Measurements from ENCODE around the gene CSRP1. TPM values are rescaled to one million over a fixed set of nuclear protein-coding genes. Genes with fewer than 3 reads are reported as not detected.
A peak's percentile ranks its signal among the peaks of the same experiment; 100 is the strongest.

The CSRP1 gene
- total RNA-seq, 1 donor from 2014 or later: 317 TPM

DNA sequence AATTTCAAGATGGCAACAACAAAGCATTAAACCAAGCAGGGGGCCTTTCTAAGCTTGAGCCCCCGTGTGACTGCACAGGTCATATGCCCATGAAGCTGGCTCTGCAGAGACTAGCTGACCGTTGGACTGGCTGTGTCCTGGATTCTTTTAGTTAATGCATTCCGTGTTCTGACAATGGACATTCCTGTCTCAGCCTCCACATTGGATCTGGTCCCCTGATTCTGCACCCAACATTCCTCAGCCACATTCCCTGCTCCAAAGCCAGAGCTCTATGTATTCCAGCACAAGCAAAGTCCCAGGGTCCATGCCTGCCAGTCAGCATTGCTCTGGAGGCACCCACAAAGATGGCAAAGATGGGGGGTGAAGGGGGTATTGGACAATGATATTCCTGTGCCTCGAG, 26.9 kb upstream of the CSRP1 start:
- H3K4me1 Mint-ChIP-seq (ENCODE audit: low read depth, unreplicated experiment): peaks cover 62% of the 10 kb centered on the region

DNA sequence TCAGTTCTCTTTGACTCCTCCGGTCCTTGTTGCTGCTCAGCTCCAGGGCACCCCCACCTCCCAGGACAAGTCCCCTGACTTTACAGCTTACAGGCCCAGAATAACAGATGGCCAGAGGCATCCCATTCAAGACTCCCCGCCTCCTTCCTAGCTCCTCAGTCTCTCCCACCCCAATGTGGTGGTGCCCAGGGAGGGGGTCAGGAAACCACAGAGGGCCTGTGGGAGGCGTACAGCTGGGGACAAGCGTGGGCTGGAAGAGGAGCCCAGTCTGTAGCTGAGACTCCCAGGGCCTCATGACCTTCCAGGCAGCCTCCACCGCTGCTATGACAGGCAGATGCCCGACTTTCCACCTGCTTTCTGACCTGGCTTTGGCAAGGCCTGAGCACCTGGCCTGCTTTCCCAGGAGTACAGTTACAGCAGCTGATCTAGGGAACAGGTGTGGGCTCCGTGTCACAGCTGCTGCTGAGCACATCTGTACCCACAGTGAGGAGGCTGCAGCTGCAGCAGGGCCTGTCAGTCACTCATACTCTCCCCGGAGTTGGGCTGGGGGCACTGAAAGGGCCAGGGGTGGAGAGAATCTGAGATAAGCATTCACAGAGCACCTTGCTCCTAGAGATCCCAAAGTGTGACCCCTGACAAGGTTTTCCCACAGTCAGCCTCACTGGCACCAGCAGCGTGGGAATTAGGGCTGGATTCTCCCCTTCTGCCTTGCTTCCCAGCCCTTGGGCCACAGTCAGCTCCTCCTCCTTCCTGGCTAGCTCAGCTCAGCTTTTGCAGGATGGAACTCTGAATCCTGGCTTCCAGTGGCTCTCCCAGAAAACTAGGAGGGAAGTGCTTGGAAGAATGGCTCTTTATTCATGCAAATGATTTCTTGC, 24.9 kb upstream of the CSRP1 start:
- H3K9ac ChIP-seq (ENCODE audit: low read length): peak overlapping the region; percentile 29
- H3K36me3 Mint-ChIP-seq (ENCODE audit: low read depth, unreplicated experiment): no peaks in the 10 kb centered on the region
- H3K27ac ChIP-seq (ENCODE audit: low read depth, low read length): no peak overlapping the region
- H3K27me3 Mint-ChIP-seq (ENCODE audit: low read depth, unreplicated experiment): no peaks in the 10 kb centered on the region
- no peaks in the 10 kb centered on the region for H3K36me3 ChIP-seq (ENCODE audit: insufficient read depth, low read length)
- peaks cover 47% of the 10 kb centered on the region for H3K4me1 Mint-ChIP-seq (ENCODE audit: low read depth, unreplicated experiment)
- no peaks in the 10 kb centered on the region for H3K9me3 ChIP-seq (ENCODE audit: insufficient read depth, low read depth, low read length)
- TF ChIP-seq, protein P1, sequence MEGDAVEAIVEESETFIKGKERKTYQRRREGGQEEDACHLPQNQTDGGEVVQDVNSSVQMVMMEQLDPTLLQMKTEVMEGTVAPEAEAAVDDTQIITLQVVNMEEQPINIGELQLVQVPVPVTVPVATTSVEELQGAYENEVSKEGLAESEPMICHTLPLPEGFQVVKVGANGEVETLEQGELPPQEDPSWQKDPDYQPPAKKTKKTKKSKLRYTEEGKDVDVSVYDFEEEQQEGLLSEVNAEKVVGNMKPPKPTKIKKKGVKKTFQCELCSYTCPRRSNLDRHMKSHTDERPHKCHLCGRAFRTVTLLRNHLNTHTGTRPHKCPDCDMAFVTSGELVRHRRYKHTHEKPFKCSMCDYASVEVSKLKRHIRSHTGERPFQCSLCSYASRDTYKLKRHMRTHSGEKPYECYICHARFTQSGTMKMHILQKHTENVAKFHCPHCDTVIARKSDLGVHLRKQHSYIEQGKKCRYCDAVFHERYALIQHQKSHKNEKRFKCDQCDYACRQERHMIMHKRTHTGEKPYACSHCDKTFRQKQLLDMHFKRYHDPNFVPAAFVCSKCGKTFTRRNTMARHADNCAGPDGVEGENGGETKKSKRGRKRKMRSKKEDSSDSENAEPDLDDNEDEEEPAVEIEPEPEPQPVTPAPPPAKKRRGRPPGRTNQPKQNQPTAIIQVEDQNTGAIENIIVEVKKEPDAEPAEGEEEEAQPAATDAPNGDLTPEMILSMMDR (IDR thresholded peaks at IDR 0.05; ENCODE audit: insufficient read depth, low read depth, low read length): no peak
- TF ChIP-seq EZH2 (IDR thresholded peaks at IDR 0.05; ENCODE audit: insufficient read depth, low read length): no peak
- H3K27me3 ChIP-seq (ENCODE audit: insufficient read depth, low read length): no peaks in the 10 kb centered on the region
- no peaks in the 10 kb centered on the region for H3K79me2 ChIP-seq (ENCODE audit: insufficient read depth, low read length)
- no peak for FAIRE-seq
- H3K4me1 ChIP-seq (ENCODE audit: insufficient read depth, low read length): peaks cover 34% of the 10 kb centered on the region
- H3K4me2 ChIP-seq (ENCODE audit: low read length): no peak overlapping the region
- no peak overlapping the region for H3K4me3 ChIP-seq (ENCODE audit: insufficient read depth, low read depth, low read length)
- peak overlapping the region; percentile 27 for H3K4me3 Mint-ChIP-seq (ENCODE audit: unreplicated experiment)
- H4K20me1 ChIP-seq (ENCODE audit: insufficient read depth, low read length): no peaks in the 10 kb centered on the region
- peak overlapping the region; percentile 78 for H3K27ac Mint-ChIP-seq (ENCODE audit: unreplicated experiment)
- no peak overlapping the region for H2AFZ ChIP-seq (ENCODE audit: low read depth, low read length)
- DNase-seq (ENCODE audit: low read depth): no peak
- no peaks in the 10 kb centered on the region for H3K9me3 Mint-ChIP-seq (ENCODE audit: unreplicated experiment)

More for the DNA sequence above, 26.9 kb upstream of the CSRP1 start:
- Histone ChIP-seq H3K27me3 (ENCODE audit: insufficient read depth, low read length) (no peaks in the 10 kb centered on the region), H3K4me1 (ENCODE audit: insufficient read depth, low read length) (peaks cover 52% of the 10 kb centered on the region), H3K4me2 (ENCODE audit: low read length) (no peak overlapping the region), H4K20me1 (ENCODE audit: insufficient read depth, low read length) (no peaks in the 10 kb centered on the region), H3K9ac (ENCODE audit: low read length) (no peak overlapping the region), H2AFZ (ENCODE audit: low read depth, low read length) (no peak overlapping the region), H3K27ac (ENCODE audit: low read depth, low read length) (no peak overlapping the region), H3K4me3 (ENCODE audit: insufficient read depth, low read depth, low read length) (no peak overlapping the region), H3K79me2 (ENCODE audit: insufficient read depth, low read length) (no peaks in the 10 kb centered on the region), H3K36me3 (ENCODE audit: insufficient read depth, low read length) (no peaks in the 10 kb centered on the region), H3K9me3 (ENCODE audit: insufficient read depth, low read depth, low read length) (no peaks in the 10 kb centered on the region)
- FAIRE-seq (no peak), DNase-seq (ENCODE audit: low read depth) (no peak)
- no peak overlapping the region for H3K27ac Mint-ChIP-seq (ENCODE audit: unreplicated experiment)
- no peaks in the 10 kb centered on the region for H3K36me3 Mint-ChIP-seq (ENCODE audit: low read depth, unreplicated experiment)
- no peaks in the 10 kb centered on the region for H3K9me3 Mint-ChIP-seq (ENCODE audit: unreplicated experiment)
- no peaks in the 10 kb centered on the region for H3K27me3 Mint-ChIP-seq (ENCODE audit: low read depth, unreplicated experiment)
- TF ChIP-seq EZH2 (IDR thresholded peaks at IDR 0.05; ENCODE audit: insufficient read depth, low read length): no peak
- TF ChIP-seq, protein P1 (IDR thresholded peaks at IDR 0.05; ENCODE audit: insufficient read depth, low read depth, low read length): no peak
- no peak overlapping the region for H3K4me3 Mint-ChIP-seq (ENCODE audit: unreplicated experiment)

Data from astrocyte (in vitro differentiated cells and primary cell).